Measurements from ENCODE around the gene DNAJC18.

- no peak for TF ChIP-seq SETDB1 (IDR thresholded peaks at IDR 0.05; ENCODE audit: insufficient read length, low read length)
- no peak for TF ChIP-seq ZNF354C (tag by site-specific recombination; IDR thresholded peaks at IDR 0.05; ENCODE audit: borderline replicate concordance, low read depth)
- TF ChIP-seq ZNF707 (tag by site-specific recombination; IDR thresholded peaks at IDR 0.05), result no peak
- TF ChIP-seq CTCF (tag by site-specific recombination; IDR thresholded peaks at IDR 0.05), result no peak
- TF ChIP-seq KLF10 (tag by site-specific recombination; IDR thresholded peaks at IDR 0.05), result no peak
Observed at GRCh38 chr5:139408191-139408590, 31.1 kb downstream of the DNAJC18 start.

Measured in HEK293 (cell line).